Measurements from ENCODE around the gene ANKS6. TPM values are rescaled to one million over a fixed set of nuclear protein-coding genes. Genes with fewer than 3 reads are reported as not detected.

The ANKS6 gene
- total and polyA plus RNA-seq, 2 of the 8 experiments (the other 6 are each of a cell fraction or from before 2014, with no cell fraction given), result 34.1 to 56.3 TPM

DNA sequence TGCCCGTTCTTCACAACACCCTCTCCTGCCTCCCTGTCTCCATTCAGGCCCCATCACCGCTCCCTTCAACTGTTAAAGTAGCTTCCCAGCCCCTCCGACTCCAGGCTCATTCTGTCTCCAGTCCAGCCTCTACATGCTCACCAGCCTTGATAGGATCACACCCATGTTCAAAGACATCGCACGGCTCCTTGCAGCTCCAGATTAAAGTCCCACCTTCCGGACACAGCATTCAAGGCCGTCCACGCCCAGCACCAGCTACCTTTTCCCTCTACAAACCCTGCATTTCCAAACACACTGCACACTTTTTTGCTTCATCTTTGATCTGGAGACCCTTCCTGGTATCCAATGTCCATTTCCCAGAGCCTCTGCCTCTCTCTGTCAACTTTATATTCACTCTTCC, 94.0 kb downstream of the ANKS6 start:
- H2BK20ac ChIP-seq (ENCODE audit: low read length), result no peak overlapping the region
- no peak overlapping the region for H4K8ac ChIP-seq (ENCODE audit: extremely low read depth, insufficient read depth, low read length)
- no peak for TF ChIP-seq TAF1 (IDR thresholded peaks at IDR 0.05; ENCODE audit: low read depth, low read length)
- no peak for TF ChIP-seq SRF (IDR thresholded peaks at IDR 0.05; ENCODE audit: low read depth, low read length)
- TF ChIP-seq TCF12 (IDR thresholded peaks at IDR 0.05; ENCODE audit: low read depth, low read length), result no peak
- TF ChIP-seq MAFK (IDR thresholded peaks at IDR 0.05; ENCODE audit: low read depth, low read length), result no peak
- TF ChIP-seq RFX5 (IDR thresholded peaks at IDR 0.05; ENCODE audit: borderline replicate concordance, low read depth, low read length), result no peak
- TF ChIP-seq JUND (IDR thresholded peaks at IDR 0.05; ENCODE audit: low read length), result no peak
- TF ChIP-seq SP4 (IDR thresholded peaks at IDR 0.05; ENCODE audit: low read length), result no peak
- TF ChIP-seq TAF7 (optimal IDR thresholded peaks at IDR 0.05; ENCODE audit: borderline replicate concordance, low read depth, low read length), result no peak
- TF ChIP-seq RBBP5 (IDR thresholded peaks at IDR 0.05; ENCODE audit: borderline replicate concordance, low read depth, low read length), result no peak
- no peak for TF ChIP-seq NRF1 (IDR thresholded peaks at IDR 0.05; ENCODE audit: low read depth, low read length)
- no peak for TF ChIP-seq POU5F1 (IDR thresholded peaks at IDR 0.05; ENCODE audit: low read depth, low read length)
- TF ChIP-seq, protein P1, sequence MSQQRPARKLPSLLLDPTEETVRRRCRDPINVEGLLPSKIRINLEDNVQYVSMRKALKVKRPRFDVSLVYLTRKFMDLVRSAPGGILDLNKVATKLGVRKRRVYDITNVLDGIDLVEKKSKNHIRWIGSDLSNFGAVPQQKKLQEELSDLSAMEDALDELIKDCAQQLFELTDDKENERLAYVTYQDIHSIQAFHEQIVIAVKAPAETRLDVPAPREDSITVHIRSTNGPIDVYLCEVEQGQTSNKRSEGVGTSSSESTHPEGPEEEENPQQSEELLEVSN (IDR thresholded peaks at IDR 0.05), result no peak
- TF ChIP-seq RXRA (IDR thresholded peaks at IDR 0.05; ENCODE audit: insufficient read depth, low read depth, low read length), result no peak
- TF ChIP-seq CBX8 (IDR thresholded peaks at IDR 0.05; ENCODE audit: borderline replicate concordance, low read depth, low read length), result no peak
- DNase-seq (ENCODE audit: low read depth in 1 of 2, low spot score in 2 of 2) (no peak), FAIRE-seq (no peak)
- no peak overlapping the region for H3K56ac ChIP-seq (replicated peaks; ENCODE audit: insufficient read length, low read depth, low read length)
- no peak overlapping the region for H2BK12ac ChIP-seq (ENCODE audit: low read depth, low read length)
- H3K9me3 ChIP-seq (ENCODE audit: insufficient read depth in 2 of 2, low read depth in 1 of 2, low read length in 1 of 2), result no peaks in the 10 kb centered on the region
- H2AK5ac ChIP-seq (ENCODE audit: low read depth, low read length), result no peak overlapping the region
- no peak overlapping the region for H3K14ac ChIP-seq (ENCODE audit: insufficient read length)
- no peak overlapping the region for H4K91ac ChIP-seq (replicated peaks; ENCODE audit: insufficient read length, low read length)
- H3K23me2 ChIP-seq (ENCODE audit: low read depth, low read length), result peaks cover 5% of the 10 kb centered on the region; the same call in 1 of the 2 replicates
- no peaks in the 10 kb centered on the region for H3K36me3 ChIP-seq (ENCODE audit: control insufficient read depth in 2 of 4, insufficient read depth in 4 of 4, low read length in 3 of 4)
- no peak overlapping the region for H2BK5ac ChIP-seq (ENCODE audit: low read depth, low read length)
- H3K18ac ChIP-seq (ENCODE audit: extremely low read depth, low read length), result no peak overlapping the region
- H2BK120ac ChIP-seq (replicated peaks; ENCODE audit: low read depth, low read length), result no peak overlapping the region
- H3K27me3 ChIP-seq (replicated peaks in 1 of 4; ENCODE audit: control insufficient read depth in 3 of 4, extremely low read depth in 1 of 4, insufficient read depth in 3 of 4, low read length in 3 of 4), result peaks cover 11 to 23% (median 19%) of the 10 kb centered on the region in 4 experiments
- no peaks in the 10 kb centered on the region for H3K79me1 ChIP-seq (ENCODE audit: low read depth, low read length)
- H3K79me2 ChIP-seq (ENCODE audit: control insufficient read depth in 1 of 2, insufficient read depth in 2 of 2, low read length in 2 of 2), result no peaks in the 10 kb centered on the region
- no peak overlapping the region for H3K9ac ChIP-seq (replicated peaks in 1 of 4; ENCODE audit: extremely low read depth in 1 of 4, low read depth in 3 of 4, low read length in 3 of 4)
- H4K20me1 ChIP-seq (replicated peaks in 1 of 2; ENCODE audit: control insufficient read depth in 1 of 2, insufficient read depth in 2 of 2, low read length in 2 of 2), result peaks cover 0 to 1% of the 10 kb centered on the region in 2 experiments
- H3K4me3 ChIP-seq (ENCODE audit: extremely low read depth in 1 of 4, insufficient read depth in 2 of 4, low read depth in 3 of 4, low read length in 4 of 4), result no peak overlapping the region
- H3K4me1 ChIP-seq (replicated peaks in 1 of 4; ENCODE audit: control insufficient read depth in 3 of 4, insufficient read depth in 4 of 4, low read length in 3 of 4), result peaks cover 0 to 6% (median 3%) of the 10 kb centered on the region in 4 experiments; a peak in 4 of 7 replicates
- H2AFZ ChIP-seq (ENCODE audit: low read length), result no peak overlapping the region
- no peak overlapping the region for H3K27ac ChIP-seq (ENCODE audit: low read depth, low read length)
- ChIA-PET POLR2A (ENCODE audit: partially characterized antibody) (no interaction called here), CTCF (ENCODE audit: partially characterized antibody) (interaction anchor here (0.6 to 0.9 kb wide), 2 partner anchors 24 to 132 kb away, joined by 3 to 5 read pairs; no protein-coding TSS in a partner anchor)
- 96% methylated on average over 8 of the region's 8 CpGs; no CpG with 5 or more reads in 1 of the 2 experiments for WGBS, 2 experiments (ENCODE audit: extremely low coverage in 1 of 2, insufficient coverage in 1 of 2, insufficient read length in 1 of 2, insufficient replicate concordance in 2 of 2, low coverage in 1 of 2, low lambda C conversion rate in 2 of 2, missing lambda C conversion rate in 1 of 2)
- H3K23ac ChIP-seq (ENCODE audit: insufficient read length), result no peak overlapping the region
- H3K4ac ChIP-seq (replicated peaks; ENCODE audit: insufficient read length, low read depth, low read length), result no peak overlapping the region
- no peak overlapping the region for H3K4me2 ChIP-seq (ENCODE audit: insufficient read depth in 1 of 2, low read depth in 2 of 2, low read length in 2 of 2)
- H2BK15ac ChIP-seq (ENCODE audit: low read length), result no peak overlapping the region
- H4K5ac ChIP-seq (ENCODE audit: insufficient read length, low read depth, low read length), result no peak overlapping the region

Data from H1 (cell line).